BLaER1 treated with 17β-estradiol and CSF1 and Interleukin-3, amounts not matched to agents 10 nM and 100 nM (cell line): Measurements from ENCODE around the gene SNAPC1.
A peak's percentile ranks its signal among the peaks of the same experiment; 100 is the strongest.
"Not testable (repeated sequence)": the region's sequence is repeated elsewhere in the genome, so short reads cannot be mapped to it uniquely, and the experiment has no call there.

Experiments used
- H3K27ac ChIP-seq, 11 experiments: shearing (Covaris generic); formaldehyde crosslinking; 2 replicates each; pipeline ENCODE4 v1.8.1; 2022
- H3K27me3 ChIP-seq, 11 experiments: shearing (Covaris generic); formaldehyde crosslinking; 2 replicates each; pipeline ENCODE4 v1.8.1; 2022
- H3K36me3 ChIP-seq, 11 experiments: shearing (Covaris generic); formaldehyde crosslinking; 2 replicates each; pipeline ENCODE4 v1.8.1; 2022
- H3K4me1 ChIP-seq, 10 experiments: shearing (Covaris generic); formaldehyde crosslinking; 2 replicates each; pipeline ENCODE4 v1.8.1; 2022
- H3K4me2 ChIP-seq, 11 experiments: shearing (Covaris generic); formaldehyde crosslinking; 2 replicates each; pipeline ENCODE4 v1.8.1; 2022
- H3K4me3 ChIP-seq, 10 experiments: shearing (Covaris generic); formaldehyde crosslinking; 2 replicates each; pipeline ENCODE4 v1.8.1; 2022
- H3K9ac ChIP-seq, 11 experiments: shearing (Covaris generic); formaldehyde crosslinking; 2 replicates each; pipeline ENCODE4 v1.8.1; 2022
- H3K9me3 ChIP-seq, 11 experiments: shearing (Covaris generic); formaldehyde crosslinking; replicated peaks in 1 of 11; 2 replicates each; pipeline ENCODE4 v1.8.1; 2022
- H4K20me1 ChIP-seq, 11 experiments: shearing (Covaris generic); formaldehyde crosslinking; 2 replicates each; pipeline ENCODE4 v1.8.1; 2022
- Cebpa-rat ChIP-seq, 11 experiments: shearing (Covaris generic); IDR thresholded peaks; 2 replicates each; pipeline ENCODE4 v1.8.1; 2022

SNAPC1 gene

DNA sequence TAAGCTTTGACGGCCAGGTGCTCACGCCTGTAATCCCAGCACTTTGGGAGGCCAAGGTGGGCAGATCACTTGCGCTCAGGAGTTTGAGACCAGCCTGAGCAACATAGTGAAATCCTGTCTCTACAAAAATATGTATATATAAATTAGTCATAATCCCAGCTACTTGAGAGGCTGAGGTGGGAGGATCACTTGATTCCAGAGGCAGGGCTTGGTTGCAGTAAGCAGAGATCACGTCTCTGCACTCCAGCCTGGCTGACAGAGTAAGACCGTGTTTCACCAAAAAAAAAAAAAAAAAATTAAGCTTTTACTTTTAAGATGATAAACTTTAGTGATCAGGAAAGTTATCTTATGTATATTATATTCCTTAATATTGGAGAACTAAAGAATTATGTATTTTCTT is 18.0 kb upstream of the SNAPC1 start:
- Histone ChIP-seq H3K9ac (no peak overlapping the region), H3K4me1 (peaks cover 3 to 69% (median 27%) of the 10 kb centered on the region in 10 experiments; a peak in 17 of 20 replicates), H4K20me1 (peaks cover 12 to 100% (median 85%) of the 10 kb centered on the region in 11 experiments; a peak in 20 of 22 replicates), H3K9me3 (no peaks in the 10 kb centered on the region), H3K27me3 (no peaks in the 10 kb centered on the region), H3K27ac (no peak overlapping the region), H3K4me2 (0 out of 22 replicates have a peak overlapping the region, but pooled peaks of 1 of the 11 experiments have one; percentile 5), H3K4me3 (no peak overlapping the region), H3K36me3 (peaks cover 90 to 100% (median 99%) of the 10 kb centered on the region in 11 experiments)
- TF ChIP-seq Cebpa-rat (IDR thresholded peaks at IDR 0.05) = no peak

DNA sequence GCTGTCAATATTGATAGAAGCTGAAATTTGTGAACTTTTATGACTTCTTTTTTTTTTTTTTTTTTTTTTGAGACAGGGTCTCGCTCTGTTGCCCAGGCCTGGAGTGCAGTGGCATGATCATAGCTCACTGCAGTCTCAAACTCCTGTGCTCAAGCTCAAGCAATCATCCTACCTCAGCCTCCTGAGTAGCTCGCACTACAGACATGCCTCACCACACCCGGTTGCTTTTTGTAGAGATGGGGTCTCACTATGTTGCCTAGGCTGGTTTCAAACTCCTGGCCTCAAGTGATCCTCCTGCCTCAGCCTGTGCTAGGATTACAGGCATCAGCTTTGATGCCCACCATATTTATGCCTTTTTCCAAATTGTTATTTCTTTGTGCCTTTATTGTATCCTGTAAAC is 15.9 kb upstream of the SNAPC1 start:
- Histone ChIP-seq H3K4me3 (peak overlapping the region in 1 of 10 experiments; percentile 64; a peak in 1 of 20 replicates), H3K9ac (peak overlapping the region in 2 of 11 experiments; percentile 22 to 25; a peak in 1 of 22 replicates)

DNA sequence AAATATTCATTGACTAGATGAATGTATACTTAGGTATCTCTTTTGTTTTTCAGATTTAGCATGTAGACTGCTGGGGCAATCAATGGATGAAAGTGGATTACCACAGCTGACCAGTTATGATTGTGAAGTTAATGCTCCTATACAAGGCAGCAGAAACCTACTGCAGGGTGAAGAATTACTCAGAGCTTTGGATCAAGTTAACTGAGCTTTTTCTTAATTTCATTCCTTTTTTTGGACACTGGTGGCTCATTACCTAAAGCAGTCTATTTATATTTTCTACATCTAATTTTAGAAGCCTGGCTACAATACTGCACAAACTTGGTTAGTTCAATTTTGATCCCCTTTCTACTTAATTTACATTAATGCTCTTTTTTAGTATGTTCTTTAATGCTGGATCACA is 15.3 kb upstream of the SNAPC1 start:
- H3K4me3 ChIP-seq = peak overlapping the region in 1 of 10 experiments; percentile 64; a peak in 1 of 20 replicates
- peaks cover 63 to 82% (median 75%) of the 10 kb centered on the region in 11 experiments for H3K36me3 ChIP-seq
- peak overlapping the region in 1 of 11 experiments; percentile 25; a peak in 1 of 22 replicates for H3K9ac ChIP-seq
- peak overlapping the region in 3 of 11 experiments; percentile 29 to 90 (median 87); a peak in 6 of 22 replicates for H3K4me2 ChIP-seq
- H3K4me1 ChIP-seq = peaks cover 29 to 87% (median 53%) of the 10 kb centered on the region in 10 experiments
- peaks cover 19 to 94% (median 68%) of the 10 kb centered on the region in 11 experiments; a peak in 20 of 22 replicates for H4K20me1 ChIP-seq
- peak overlapping the region in 1 of 11 experiments; percentile 17; a peak in 1 of 22 replicates for H3K27ac ChIP-seq
- no peaks in the 10 kb centered on the region for H3K9me3 ChIP-seq
- no peak for TF ChIP-seq Cebpa-rat (IDR thresholded peaks at IDR 0.05)
- H3K27me3 ChIP-seq = no peaks in the 10 kb centered on the region

More for the DNA sequence above, 15.9 kb upstream of the SNAPC1 start:
- Histone ChIP-seq H3K4me1 (peaks cover 24 to 87% (median 47%) of the 10 kb centered on the region in 10 experiments), H3K36me3 (peaks cover 68 to 87% (median 80%) of the 10 kb centered on the region in 11 experiments), H4K20me1 (peaks cover 19 to 95% (median 73%) of the 10 kb centered on the region in 11 experiments; a peak in 20 of 22 replicates), H3K4me2 (peak overlapping the region in 3 of 11 experiments; percentile 29 to 90 (median 87); a peak in 6 of 22 replicates), H3K27ac (peak overlapping the region in 2 of 11 experiments; percentile 15 to 17; a peak in 1 of 22 replicates)
- not testable (repeated sequence) for H3K9me3 ChIP-seq, H3K27me3 ChIP-seq

DNA sequence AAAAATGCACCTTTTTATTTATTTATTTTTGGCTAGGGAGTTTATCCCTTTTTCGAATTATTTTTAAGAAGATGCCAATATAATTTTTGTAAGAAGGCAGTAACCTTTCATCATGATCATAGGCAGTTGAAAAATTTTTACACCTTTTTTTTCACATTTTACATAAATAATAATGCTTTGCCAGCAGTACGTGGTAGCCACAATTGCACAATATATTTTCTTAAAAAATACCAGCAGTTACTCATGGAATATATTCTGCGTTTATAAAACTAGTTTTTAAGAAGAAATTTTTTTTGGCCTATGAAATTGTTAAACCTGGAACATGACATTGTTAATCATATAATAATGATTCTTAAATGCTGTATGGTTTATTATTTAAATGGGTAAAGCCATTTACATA is 14.9 kb upstream of the SNAPC1 start:
- H3K9ac ChIP-seq = no peak overlapping the region
- peaks cover 19 to 94% (median 63%) of the 10 kb centered on the region in 11 experiments; a peak in 20 of 22 replicates for H4K20me1 ChIP-seq
- TF ChIP-seq Cebpa-rat (IDR thresholded peaks at IDR 0.05) = no peak
- H3K4me3 ChIP-seq = peak overlapping the region in 2 of 10 experiments; percentile 51 to 64; a peak in 1 of 20 replicates
- peaks cover 59 to 77% (median 70%) of the 10 kb centered on the region in 11 experiments for H3K36me3 ChIP-seq
- no peak overlapping the region for H3K27ac ChIP-seq
- H3K9me3 ChIP-seq = no peaks in the 10 kb centered on the region
- H3K4me2 ChIP-seq = peak overlapping the region in 2 of 11 experiments; percentile 87 to 90; a peak in 8 of 22 replicates
- no peaks in the 10 kb centered on the region for H3K27me3 ChIP-seq
- H3K4me1 ChIP-seq = peaks cover 34 to 87% (median 57%) of the 10 kb centered on the region in 10 experiments

DNA sequence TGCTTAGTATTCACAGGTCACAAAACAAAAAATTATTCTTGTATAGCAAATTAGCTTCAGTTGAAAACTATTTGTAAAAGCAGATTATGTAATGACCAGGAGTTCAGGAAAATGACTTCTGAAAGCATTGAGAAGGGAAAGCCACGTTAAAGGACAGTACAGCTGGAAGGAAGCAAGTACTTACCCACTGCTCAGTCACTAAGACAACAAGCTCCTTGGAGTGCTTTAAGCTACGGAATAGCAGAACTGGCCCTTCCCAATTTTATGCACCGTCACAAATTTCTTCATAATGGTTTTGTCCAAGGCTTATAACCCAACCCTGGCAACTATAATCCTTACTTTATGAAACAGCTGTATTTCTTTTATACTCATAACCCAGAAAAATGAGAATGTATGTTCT is 13.0 kb upstream of the SNAPC1 start:
- no peaks in the 10 kb centered on the region for H3K9me3 ChIP-seq
- H3K4me1 ChIP-seq = peaks cover 44 to 95% (median 65%) of the 10 kb centered on the region in 10 experiments
- no peaks in the 10 kb centered on the region for H3K27me3 ChIP-seq
- peaks cover 39 to 63% (median 51%) of the 10 kb centered on the region in 11 experiments for H3K36me3 ChIP-seq
- H3K27ac ChIP-seq = peak overlapping the region in 3 of 11 experiments; percentile 24 to 86 (median 82); a peak in 5 of 22 replicates
- H4K20me1 ChIP-seq = peaks cover 10 to 86% (median 45%) of the 10 kb centered on the region in 11 experiments; a peak in 18 of 22 replicates
- no peak for TF ChIP-seq Cebpa-rat (IDR thresholded peaks at IDR 0.05)
- peak overlapping the region; percentile 41 to 95 (median 87); a peak in 15 of 22 replicates for H3K4me2 ChIP-seq
- peak overlapping the region in 3 of 10 experiments; percentile 51 to 64 (median 62); a peak in 6 of 20 replicates for H3K4me3 ChIP-seq
- peak overlapping the region in 4 of 11 experiments; percentile 3 to 81 (median 79); a peak in 6 of 22 replicates for H3K9ac ChIP-seq

DNA sequence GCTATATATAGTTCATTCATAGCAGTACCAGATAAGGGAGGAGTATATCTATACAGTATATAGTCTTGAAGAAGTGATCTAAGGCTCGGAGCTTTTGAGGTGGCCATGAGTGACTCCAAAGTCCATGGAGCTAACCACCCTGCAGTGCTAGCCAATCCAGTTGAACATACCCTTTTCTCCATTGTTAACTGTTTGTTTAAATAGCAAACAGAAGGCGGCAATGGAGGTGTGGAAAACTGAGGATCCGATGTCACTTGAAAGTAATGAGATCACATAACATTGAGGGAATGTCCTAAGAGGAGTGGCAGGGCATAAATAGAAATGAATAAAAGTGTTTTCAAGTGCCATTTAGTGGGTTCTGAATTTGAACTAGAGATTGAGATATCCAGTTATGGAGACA is 12.4 kb upstream of the SNAPC1 start:
- Histone ChIP-seq H3K4me3 (peak overlapping the region in 5 of 10 experiments; percentile 51 to 67 (median 63); a peak in 8 of 20 replicates), H3K9ac (peak overlapping the region in 4 of 11 experiments; percentile 79 to 84 (median 80); a peak in 9 of 22 replicates), H3K4me2 (peak overlapping the region; percentile 4 to 95 (median 87); a peak in 19 of 22 replicates), H3K4me1 (peaks cover 44 to 96% (median 65%) of the 10 kb centered on the region in 10 experiments), H4K20me1 (peaks cover 9 to 80% (median 39%) of the 10 kb centered on the region in 11 experiments; a peak in 18 of 22 replicates), H3K36me3 (peaks cover 33 to 57% (median 45%) of the 10 kb centered on the region in 11 experiments), H3K27me3 (no peaks in the 10 kb centered on the region), H3K9me3 (no peaks in the 10 kb centered on the region), H3K27ac (peak overlapping the region in 3 of 11 experiments; percentile 67 to 86 (median 82); a peak in 5 of 22 replicates)
- no peak for TF ChIP-seq Cebpa-rat (IDR thresholded peaks at IDR 0.05)

DNA sequence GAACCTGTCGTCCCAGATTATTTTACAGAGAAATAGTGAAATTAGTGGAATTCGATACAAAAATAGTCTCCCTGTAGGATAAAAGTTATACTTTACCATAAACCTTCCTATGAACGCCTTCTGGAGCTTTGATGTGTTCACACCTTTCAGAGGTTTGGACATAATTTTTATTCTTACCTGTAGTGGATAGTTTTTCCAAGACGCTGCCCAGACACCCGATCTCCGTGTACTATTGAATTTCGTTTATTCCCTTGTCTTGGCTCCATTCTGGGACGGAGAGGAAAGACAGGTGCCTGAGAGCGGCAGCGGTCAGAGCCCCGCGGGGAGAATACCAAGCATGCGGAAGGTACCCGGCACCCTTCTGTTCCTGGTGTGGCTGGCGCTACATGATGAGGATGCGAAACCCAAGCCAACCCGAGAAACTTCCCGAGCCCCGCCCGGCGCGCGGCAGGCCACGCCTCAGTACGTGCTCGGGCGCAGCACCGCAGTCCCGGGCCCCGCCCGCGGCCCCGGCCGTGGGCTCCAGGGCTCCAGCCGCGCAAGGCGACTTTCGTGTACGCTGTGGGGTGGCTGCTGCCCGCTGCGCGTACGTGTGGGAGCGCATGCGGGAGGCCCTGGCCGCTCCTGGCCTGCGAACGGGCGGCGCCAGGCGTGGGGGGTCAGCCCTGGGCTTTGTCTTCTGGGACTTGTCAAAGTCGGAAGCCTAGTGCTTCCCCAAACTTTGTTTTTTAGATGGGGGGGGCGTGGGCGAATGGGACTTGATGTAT is 11.3 kb upstream of the SNAPC1 start:
- Histone ChIP-seq H3K36me3 (peaks cover 23 to 46% (median 35%) of the 10 kb centered on the region in 11 experiments), H3K4me1 (peaks cover 43 to 90% (median 65%) of the 10 kb centered on the region in 10 experiments), H3K27ac (peak overlapping the region; percentile 67 to 86 (median 82); a peak in 21 of 22 replicates), H3K4me3 (peak overlapping the region; percentile 51 to 69 (median 62)), H3K9ac (peak overlapping the region; percentile 63 to 84 (median 81)), H3K4me2 (peak overlapping the region; percentile 73 to 95 (median 90)), H4K20me1 (peaks cover 9 to 70% (median 35%) of the 10 kb centered on the region in 11 experiments; a peak in 18 of 22 replicates), H3K9me3 (no peaks in the 10 kb centered on the region), H3K27me3 (no peaks in the 10 kb centered on the region)
- TF ChIP-seq Cebpa-rat (IDR thresholded peaks at IDR 0.05) = no peak

DNA sequence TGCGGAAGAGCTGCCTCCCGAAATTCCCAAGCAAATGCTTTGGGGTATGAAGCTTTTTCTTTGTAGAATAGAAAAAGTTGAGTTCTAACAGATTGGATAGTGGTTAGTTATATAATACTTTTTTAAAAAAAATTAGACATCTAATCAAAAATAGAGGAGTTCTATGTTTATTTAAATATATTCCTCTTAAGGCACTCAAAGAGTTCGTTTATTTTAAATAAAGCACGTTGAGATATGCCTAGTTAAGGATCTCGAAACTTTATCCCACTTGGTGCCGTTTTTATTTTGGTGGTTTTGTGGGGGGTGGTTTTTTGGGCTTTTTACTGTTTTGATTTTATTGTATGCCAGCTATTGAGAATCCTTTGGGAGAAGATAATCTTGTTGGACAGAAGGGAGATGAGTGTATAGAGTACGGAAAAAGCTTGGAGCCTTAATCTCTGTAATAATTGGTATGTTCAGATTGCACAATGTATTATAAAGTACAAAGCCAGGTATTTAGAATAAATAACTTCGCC is 10.7 kb upstream of the SNAPC1 start:
- peak overlapping the region; percentile 51 to 69 (median 62) for H3K4me3 ChIP-seq
- H4K20me1 ChIP-seq = peaks cover 3 to 64% (median 28%) of the 10 kb centered on the region in 11 experiments; a peak in 18 of 22 replicates
- no peaks in the 10 kb centered on the region for H3K9me3 ChIP-seq
- TF ChIP-seq Cebpa-rat (IDR thresholded peaks at IDR 0.05) = no peak
- H3K36me3 ChIP-seq = peaks cover 17 to 40% (median 28%) of the 10 kb centered on the region in 11 experiments; a peak in 21 of 22 replicates
- H3K27ac ChIP-seq = peak overlapping the region; percentile 67 to 86 (median 82); a peak in 21 of 22 replicates
- H3K9ac ChIP-seq = peak overlapping the region; percentile 63 to 84 (median 81)
- H3K4me2 ChIP-seq = peak overlapping the region; percentile 73 to 95 (median 90)
- no peaks in the 10 kb centered on the region for H3K27me3 ChIP-seq
- H3K4me1 ChIP-seq = peaks cover 40 to 84% (median 61%) of the 10 kb centered on the region in 10 experiments
